HG02610 (cell line): ENCODE measurements around the gene CAPN10.

ENCODE experiments used
- ATAC-seq: cut with Tn5 transposase; IDR thresholded peaks from one replicate; pipeline ENCODE4 v1.9.1; 2021; ENCODE audit warnings: mild to moderate bottlenecking, moderate library complexity; ENCODE audit not compliant: unreplicated experiment

The CAPN10 gene

DNA sequence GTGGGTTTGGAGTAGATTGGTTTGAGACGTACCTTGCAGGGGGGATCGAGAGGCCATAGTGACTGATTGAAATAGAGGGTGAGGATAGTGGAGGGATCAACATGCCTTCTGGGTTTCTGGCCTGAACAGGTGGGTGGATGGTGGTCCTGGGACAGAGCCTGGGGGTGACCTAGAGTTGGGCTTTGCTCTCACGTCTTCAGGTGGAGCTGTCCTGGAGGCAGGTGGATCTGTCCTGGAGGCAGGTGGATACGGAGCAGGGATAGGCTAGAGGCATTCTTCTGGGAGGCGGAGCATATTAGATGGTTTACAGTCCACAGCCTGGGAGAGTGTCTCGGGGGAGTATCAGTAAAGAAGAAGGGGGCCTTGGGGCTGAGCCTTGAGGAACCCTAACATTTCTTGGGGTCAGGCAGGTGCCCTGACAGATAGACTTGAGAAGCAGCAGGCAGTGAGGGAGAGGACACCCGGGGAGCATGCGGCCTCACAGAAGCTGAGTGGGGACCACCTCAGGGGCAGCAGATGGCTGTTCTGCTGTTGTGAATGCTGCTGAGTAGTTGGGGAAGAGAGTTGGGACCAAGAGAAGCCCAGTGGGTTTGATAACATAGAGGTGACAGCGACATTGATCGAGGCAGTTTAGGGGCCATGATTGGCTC is 1.6 kb downstream of the CAPN10 start:
- ATAC-seq: no peak

DNA sequence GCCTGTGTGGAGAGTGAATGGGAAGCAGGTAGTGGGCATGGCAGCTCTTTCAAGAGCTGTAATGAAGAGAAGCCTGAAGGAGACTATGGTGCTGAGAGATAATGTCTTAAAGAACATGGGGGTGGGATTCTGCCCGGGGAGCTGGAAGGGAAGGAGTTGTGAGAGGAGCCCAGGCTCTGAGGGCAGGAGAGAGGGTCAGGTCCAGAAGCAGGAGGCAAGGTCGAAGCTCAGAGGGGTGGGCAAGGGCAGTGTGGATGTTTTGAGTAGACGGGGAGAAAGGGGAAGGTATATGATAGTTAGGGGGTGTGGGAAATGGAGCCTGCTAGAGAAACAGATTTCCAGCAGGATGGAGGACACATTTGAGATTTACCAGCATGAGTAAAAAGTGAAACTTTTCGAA is 2.1 kb downstream of the CAPN10 start:
- no peak for ATAC-seq

DNA sequence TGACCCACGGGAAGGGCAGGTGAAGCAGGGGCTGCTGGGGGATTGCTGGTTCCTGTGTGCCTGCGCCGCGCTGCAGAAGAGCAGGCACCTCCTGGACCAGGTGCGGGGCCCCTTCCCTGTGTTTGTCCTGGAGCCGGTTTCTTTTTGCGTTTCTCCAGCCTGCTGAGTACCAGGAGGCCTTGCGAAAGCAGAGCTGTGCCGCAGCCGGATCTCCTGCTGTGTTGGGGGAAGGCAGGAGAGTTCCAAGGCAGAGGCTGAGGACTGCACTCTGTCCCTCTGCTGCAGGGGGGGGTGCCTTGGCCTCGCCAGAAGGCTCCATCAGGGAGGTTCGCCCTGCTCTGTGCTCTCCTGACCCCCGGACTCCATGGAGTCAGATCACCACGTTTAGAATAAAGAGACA is 2.8 kb downstream of the CAPN10 start:
- no peak for ATAC-seq

DNA sequence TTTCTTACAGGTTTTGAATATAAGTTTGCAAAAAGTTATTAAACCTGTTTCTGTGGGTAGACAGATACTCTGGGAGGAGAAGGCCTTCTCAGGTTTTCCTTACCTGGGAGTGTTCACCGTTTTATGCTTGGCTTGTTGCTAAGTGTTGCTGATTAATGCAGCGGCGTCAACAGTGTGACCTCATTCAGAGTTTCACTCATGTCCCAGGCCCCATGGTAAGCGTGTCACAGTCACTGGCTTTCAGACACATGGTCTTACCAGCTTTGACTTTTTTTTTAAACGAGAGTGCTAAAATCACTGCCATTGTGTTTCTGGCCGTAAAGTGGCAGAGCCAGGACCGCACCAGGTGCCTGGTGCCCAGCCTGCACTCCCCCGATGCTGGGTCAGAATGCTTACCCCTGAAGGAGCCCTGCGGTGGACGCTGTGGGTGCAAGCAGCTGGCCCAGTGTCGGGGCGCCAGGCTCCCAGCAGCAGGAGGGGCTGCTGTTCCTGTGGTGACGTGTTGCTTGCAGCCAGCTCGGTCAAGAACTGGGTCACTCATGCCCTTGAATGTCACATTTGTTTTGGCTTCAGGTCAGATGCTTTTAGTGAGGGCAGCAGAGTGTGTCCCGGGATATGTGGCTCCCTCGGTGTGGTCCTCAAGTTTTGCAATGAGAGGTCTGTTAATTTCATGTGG is 3.5 kb downstream of the CAPN10 start:
- no peak for ATAC-seq

DNA sequence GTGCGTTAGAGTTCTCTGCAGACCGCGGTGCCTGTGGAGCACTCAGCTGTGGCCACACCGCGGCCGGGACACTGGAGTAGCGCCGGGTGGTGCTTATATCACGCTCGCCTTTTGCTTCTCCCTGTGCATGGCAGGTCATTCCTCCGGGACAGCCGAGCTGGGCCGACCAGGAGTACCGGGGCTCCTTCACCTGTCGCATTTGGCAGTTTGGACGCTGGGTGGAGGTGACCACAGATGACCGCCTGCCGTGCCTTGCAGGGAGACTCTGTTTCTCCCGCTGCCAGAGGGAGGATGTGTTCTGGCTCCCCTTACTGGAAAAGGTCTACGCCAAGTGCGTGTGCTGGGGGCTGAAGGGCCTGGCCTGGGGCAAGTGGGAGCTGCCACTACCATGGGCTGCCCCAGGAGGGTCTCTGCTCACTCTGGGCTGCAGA is 4.2 kb downstream of the CAPN10 start:
- no peak for ATAC-seq

DNA sequence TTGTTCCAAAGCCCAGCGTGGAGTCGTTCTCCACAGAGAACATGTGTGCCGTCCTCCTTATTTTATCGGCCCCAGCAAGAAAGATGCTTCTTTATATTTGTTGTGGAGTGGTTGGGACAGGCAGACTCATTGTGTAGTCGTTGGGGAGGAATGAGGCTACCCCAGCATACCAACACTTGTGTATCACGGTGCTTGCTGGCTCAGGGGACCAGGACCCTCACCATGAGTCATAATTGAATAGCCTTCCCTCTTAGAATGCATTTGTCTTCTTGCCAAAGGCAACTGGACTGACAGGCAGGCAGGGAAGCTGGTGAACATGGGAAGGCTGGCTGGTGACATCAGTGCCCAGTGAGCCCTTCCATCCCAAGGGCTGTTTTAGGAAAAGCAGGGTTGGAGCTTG is 4.7 kb downstream of the CAPN10 start:
- ATAC-seq: no peak

DNA sequence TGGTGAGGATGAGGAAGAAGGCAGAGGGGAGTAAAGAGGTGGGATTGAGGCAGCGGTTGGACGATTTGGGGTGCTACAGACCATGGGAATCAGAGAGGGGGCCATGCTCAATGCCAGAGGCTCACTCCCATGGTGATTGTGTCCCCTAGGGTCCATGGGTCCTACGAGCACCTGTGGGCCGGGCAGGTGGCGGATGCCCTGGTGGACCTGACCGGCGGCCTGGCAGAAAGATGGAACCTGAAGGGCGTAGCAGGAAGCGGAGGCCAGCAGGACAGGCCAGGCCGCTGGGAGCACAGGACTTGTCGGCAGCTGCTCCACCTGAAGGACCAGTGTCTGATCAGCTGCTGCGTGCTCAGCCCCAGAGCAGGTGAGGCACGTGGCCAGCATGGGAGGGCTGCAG is 5.2 kb downstream of the CAPN10 start:
- ATAC-seq: no peak

DNA sequence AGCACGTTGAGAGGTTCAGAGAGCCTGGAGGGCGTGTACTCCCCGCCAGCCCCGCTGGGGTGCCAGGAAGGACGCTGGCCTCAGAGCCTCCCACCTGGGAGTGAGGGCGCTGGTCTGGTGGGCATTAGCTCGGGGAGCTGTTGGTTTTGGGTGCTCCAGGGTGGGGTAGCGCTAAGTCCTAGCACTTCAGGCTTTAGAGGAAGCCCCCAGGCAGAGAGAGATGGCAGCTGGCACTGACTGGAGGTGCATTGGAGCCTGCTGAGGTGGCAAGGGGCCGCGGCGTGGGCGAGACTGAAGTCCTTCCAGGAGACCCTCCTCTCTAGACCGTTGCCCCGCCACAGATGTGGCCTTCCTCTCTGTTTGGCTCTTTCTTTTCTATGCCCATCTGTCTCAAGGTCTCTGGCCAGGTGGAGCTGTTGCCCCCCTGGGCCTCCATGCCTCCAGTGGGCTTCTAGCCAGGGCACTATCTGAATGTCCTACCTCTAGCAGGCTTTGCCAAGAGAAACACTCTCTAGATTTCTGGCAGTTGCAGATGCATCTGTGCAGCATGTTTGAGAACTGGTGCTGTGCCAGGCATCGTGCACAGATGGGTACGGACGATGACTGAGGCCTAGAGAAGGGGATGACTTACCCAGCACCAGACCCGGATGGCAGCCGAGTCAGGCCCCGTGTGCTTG is 6.6 kb downstream of the CAPN10 start:
- ATAC-seq: no peak

DNA sequence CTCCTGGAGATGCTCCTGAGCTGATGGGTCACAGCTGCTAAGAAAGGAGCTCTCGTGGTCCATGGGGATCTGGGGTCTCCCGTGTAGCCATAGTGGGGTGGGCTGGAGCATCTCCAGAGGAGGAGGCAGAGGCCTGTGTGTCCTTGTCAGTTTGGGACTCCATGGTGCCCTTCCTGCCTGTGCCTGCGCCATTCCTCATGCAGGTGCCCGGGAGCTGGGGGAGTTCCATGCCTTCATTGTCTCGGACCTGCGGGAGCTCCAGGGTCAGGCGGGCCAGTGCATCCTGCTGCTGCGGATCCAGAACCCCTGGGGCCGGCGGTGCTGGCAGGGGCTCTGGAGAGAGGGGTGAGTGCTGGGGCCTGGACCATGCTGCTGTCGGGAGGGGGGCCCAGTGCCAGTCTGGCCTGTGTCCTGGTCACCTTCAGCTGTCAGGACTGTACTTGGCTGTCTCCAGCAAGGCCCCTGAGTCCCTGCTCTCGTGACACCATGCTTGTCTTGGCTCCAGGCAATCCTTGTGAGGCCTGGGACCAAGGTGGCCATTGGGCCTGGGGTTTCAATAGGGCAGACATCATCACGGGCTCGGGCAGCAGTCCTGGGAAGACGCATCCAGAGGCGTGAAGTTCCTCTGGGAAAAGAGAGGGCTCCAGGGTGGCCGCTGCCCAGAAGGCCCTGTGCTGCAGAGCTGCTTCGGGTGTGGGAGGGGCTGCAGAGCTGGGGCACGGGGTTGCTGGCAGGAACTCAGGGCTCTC is 7.3 kb downstream of the CAPN10 start:
- no peak for ATAC-seq

DNA sequence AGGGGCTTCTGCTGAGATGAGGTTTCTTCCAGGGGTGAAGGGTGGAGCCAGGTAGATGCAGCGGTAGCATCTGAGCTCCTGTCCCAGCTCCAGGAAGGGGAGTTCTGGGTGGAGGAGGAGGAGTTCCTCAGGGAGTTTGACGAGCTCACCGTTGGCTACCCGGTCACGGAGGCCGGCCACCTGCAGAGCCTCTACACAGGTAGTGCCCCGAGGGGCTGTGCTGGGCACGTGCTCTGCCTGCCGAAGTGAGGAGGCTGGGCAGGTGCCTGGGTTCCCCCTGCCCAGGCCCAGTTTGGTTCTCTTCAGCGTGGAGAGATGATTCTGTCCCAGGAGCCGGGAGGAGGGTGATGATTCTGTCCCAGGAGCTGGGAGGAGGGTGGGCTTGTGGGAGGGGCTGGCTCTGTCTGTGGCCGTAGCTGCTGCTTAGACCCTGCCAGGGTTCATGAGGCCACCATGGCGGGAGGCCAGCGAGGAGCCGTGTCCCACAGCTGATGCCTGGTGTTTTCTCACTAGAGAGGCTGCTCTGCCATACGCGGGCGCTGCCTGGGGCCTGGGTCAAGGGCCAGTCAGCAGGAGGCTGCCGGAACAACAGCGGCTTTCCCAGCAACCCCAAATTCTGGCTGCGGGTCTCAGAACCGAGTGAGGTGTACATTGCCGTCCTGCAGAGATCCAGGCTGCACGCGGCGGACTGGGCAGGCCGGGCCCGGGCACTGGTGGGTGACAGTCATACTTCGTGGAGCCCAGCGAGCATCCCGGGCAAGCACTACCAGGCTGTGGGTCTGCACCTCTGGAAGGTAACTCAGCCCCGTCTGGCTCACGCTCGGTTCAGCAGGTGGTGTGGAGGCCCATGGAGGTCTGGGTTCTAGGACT is 8.2 kb downstream of the CAPN10 start:
- ATAC-seq: no peak

DNA sequence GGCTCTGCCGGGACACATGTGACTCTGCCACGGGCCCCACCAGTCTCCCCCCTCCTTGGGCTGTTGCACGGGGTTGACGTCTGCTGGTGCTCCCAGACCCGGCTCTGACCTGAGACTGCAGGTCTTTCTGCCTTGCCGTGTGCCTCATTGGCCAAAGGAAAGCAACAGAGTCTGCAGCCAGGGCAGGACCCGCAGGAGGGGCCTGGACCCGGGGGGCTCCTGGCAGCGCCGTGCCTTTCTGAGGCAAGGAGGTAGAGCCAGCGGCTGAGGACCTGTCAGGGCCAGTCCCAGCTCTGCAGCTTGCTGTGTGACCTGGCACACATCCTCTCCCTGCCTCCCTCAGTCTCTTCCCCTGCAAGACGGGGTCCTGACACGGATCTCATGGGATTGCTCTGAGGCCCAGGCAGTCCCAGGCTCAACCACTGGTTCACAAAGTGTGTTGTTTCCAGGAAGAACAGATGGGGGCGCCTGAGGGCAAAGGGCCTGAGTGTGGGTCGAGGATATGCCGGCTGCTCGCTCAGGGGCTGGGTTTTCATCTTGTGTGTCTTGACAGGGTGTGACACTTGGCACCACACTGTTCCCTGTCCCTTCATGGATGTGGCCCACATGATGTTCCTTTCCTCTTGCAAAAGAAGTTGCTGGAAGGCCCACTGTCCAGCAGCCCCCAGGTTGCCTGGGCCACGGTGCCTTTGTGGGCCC is 9.0 kb downstream of the CAPN10 start:
- no peak for ATAC-seq

DNA sequence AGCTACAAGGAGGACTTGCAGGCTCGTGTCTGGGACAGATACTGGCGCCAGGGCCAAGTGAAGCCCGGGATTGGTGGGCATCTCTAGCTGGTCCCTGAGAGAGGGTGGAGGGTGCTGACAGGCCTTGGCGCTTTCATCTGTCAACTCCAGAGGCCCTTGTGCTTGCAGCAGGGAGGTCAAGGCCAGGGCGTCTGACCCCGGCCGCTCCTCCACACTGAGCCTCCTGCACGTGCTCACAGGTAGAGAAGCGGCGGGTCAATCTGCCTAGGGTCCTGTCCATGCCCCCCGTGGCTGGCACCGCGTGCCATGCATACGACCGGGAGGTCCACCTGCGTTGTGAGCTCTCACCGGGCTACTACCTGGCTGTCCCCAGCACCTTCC is 9.5 kb downstream of the CAPN10 start:
- ATAC-seq: no peak

DNA sequence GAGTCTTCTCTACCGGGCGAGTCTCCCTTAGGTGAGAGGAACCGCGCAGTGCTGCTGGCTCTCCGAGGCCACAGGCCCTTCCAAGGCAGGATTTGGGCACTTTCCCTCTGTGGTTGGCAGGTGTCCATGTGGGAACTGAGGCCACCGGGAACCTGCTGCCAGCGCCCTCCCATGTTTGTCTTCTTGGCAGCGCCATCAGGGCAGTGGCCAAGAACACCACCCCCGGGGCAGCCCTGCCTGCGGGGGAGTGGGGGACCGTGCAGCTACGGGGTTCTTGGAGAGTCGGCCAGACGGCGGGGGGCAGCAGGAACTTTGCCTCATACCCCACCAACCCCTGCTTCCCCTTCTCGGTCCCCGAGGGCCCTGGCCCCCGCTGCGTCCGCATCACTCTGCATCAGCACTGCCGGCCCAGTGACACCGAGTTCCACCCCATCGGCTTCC is 10.0 kb downstream of the CAPN10 start:
- ATAC-seq: no peak

DNA sequence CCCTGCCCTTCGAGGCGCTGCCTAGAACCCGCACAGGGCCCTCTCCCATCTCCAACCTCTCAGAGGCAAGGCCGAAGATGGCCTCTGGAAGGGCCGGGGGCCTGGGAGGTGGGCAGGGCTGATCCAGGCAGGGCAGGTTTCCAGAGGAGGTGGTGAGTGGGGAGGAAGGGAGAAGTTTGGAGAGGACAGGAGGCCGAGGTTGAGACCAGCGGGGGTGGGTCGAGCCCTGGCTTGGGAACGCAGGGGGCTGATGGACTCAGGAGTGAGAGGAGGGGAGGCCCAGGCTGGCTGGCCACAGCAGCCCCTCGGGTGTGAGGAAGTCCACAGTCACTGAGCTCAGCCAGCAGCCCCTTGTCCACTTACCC is 10.5 kb downstream of the CAPN10 start:
- ATAC-seq: no peak

DNA sequence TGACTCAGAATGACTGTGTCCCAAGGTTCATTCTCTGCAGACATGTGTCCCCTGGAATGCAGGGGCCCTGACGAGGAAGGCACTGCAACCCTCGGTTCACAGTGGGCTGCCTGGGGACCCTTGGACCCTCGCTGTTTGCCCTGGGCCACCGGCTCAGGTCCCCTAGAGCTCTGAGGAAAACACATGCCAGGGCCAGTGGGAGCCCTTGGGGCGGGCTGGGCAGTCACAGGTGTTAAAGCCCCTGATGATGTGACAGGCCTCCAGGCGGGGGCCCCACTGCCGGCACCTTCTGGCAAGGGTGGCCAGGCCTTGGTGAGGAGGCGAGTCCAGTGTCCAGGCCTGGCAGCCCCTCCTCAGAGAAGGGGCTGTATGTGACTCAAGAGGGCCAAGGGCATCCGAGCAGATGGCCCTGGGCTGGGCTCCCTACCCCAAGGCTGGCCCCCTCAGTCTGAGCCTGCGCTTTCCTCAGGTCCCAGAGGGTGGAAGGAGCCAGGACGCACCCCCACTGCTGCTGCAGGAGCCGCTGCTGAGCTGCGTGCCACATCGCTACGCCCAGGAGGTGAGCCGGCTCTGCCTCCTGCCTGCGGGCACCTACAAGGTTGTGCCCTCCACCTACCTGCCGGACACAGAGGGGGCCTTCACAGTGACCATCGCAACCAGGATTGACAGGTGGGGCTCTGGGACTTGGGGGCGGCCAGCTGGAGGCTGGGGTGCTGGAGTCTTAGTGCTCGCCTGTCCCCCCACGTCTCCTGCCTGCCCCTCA is 11.1 kb downstream of the CAPN10 start:
- ATAC-seq: no peak

DNA sequence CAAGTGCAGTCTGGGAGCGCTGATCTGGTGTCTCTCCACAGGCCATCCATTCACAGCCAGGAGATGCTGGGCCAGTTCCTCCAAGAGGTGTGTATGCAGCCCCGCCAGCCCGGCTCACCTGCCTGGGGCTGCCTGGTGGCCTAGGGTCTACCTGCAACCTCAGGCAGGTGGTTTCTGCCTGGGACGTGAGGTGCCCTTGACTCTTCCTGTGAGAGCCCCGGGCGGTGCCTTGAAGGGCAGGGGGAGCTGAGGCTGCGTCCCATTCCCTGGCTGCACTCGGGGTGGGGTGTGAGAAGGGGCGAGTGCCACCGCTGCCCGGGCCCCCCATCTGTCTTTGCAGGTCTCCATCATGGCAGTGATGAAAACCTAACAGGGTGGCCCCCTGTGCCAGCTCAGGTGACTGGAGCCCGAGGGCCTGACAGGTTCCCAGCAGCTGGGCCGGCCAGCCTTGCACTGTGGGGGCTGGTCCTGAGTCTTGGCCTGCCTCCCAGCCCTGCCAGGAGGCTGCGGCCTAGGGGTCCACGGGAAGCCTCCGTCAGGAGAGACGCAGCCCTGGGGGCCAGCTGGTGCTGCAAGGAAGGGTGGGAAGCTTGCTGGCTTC is 11.9 kb downstream of the CAPN10 start:
- no peak for ATAC-seq

DNA sequence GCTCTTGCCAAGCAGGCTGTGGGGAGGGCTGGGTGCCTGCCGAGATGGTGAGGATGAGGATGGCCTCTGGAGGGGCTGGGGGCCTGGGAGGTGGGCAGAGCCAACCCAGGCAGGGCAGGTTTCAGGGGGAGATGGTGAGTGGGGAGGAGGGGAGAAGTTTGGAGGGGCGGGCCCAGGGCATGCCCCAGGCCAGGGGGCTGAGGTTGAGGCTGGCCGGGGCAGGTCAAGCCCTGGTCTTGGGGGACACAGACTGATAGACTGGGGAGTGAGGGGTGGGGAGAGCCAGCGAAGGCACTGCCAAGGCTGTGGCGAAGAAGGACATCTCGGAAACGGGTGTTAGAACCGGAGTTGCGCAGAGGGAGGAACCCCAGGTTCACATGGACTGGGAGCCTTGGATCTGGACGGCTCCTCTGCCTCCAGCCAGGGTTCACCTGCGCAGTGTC is 12.6 kb downstream of the CAPN10 start:
- no peak for ATAC-seq

DNA sequence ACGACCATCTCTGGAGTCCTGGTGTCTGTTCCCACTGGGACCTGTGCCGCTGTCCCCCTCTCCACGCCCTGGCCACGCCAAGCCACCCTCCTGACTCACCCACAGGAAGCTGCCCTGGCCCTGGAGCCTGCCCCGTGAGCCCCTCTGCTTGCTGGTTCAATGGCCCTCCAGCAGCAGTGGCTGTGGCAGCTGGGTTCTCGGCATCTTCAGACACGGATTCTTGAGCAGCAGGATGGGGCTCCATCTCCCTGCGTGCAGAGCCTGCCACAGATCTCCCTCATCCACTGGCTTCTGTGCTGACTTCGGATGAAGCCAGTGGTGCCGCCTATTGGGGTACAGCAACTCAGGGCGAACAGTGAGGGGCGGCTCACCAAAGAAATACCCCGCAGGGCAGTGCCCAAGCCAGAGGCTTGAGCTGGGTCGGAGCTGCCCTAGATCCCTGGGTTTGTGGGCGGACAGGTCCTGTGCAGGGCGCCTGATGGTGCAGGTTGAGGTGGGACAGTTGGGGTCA is 14.0 kb downstream of the CAPN10 start:
- no peak for ATAC-seq
